ENCODE data around the gene GDPD2. TPM values are rescaled to one million over a fixed set of nuclear protein-coding genes. Genes with fewer than 3 reads are reported as not detected.

The GDPD2 gene
- total and polyA plus RNA-seq, 2 donors (not counting 3 experiments of a cell fraction or from before 2014, with no cell fraction given) = 0.08 to 0.29 TPM

- Histone ChIP-seq H3K9me3 (replicated peaks; ENCODE audit: control insufficient read depth, insufficient read depth, low read length) (no peaks in the 10 kb centered on the region), H3K9me1 (replicated peaks; ENCODE audit: control insufficient read depth, extremely low read depth, insufficient read depth, low read length) (no peaks in the 10 kb centered on the region), H3K27me3 (ENCODE audit: control insufficient read depth in 2 of 2, insufficient read depth in 2 of 2, low read length in 2 of 2) (no peaks in the 10 kb centered on the region), H3K27ac (ENCODE audit: insufficient read depth, low read depth, low read length) (no peak overlapping the region), H2AFZ (ENCODE audit: low read depth, low read length) (no peak overlapping the region), H3K4me1 (ENCODE audit: control insufficient read depth, extremely low read depth, insufficient read depth, low read length) (no peaks in the 10 kb centered on the region), H3K36me3 (ENCODE audit: control insufficient read depth in 2 of 2, extremely low read depth in 1 of 2, insufficient read depth in 2 of 2, low read length in 2 of 2) (no peaks in the 10 kb centered on the region), H3K9ac (replicated peaks; ENCODE audit: extremely low read depth, insufficient read depth, low read length) (no peak overlapping the region), H3K4me3 (replicated peaks in 1 of 3; ENCODE audit: insufficient read depth in 1 of 3, low read depth in 1 of 3, low read length in 3 of 3) (no peak overlapping the region), H3K79me2 (ENCODE audit: control insufficient read depth, insufficient read depth, low read length) (no peaks in the 10 kb centered on the region), H4K20me1 (replicated peaks; ENCODE audit: control insufficient read depth, extremely low read depth, insufficient read depth, low read length) (no peaks in the 10 kb centered on the region), H3K4me2 (ENCODE audit: insufficient read depth, low read length) (no peak overlapping the region)
- FAIRE-seq (no peak), DNase-seq (ENCODE audit: low read depth, low spot score) (no peak)
- CTCF ChIA-PET = interaction anchor here (1.0 kb wide), 1 partner anchor 15 kb away, joined by 3 read pairs; no protein-coding TSS in a partner anchor
- POLR2A ChIA-PET = no interaction called here
- TF ChIP-seq, protein P1, sequence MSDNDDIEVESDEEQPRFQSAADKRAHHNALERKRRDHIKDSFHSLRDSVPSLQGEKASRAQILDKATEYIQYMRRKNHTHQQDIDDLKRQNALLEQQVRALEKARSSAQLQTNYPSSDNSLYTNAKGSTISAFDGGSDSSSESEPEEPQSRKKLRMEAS (IDR thresholded peaks at IDR 0.05; ENCODE audit: insufficient read depth, insufficient read length) = no peak
- no peak for TF ChIP-seq GATA2 (IDR thresholded peaks at IDR 0.05; ENCODE audit: insufficient read depth, insufficient read length, low read depth, low read length)
- TF ChIP-seq, protein P2, sequence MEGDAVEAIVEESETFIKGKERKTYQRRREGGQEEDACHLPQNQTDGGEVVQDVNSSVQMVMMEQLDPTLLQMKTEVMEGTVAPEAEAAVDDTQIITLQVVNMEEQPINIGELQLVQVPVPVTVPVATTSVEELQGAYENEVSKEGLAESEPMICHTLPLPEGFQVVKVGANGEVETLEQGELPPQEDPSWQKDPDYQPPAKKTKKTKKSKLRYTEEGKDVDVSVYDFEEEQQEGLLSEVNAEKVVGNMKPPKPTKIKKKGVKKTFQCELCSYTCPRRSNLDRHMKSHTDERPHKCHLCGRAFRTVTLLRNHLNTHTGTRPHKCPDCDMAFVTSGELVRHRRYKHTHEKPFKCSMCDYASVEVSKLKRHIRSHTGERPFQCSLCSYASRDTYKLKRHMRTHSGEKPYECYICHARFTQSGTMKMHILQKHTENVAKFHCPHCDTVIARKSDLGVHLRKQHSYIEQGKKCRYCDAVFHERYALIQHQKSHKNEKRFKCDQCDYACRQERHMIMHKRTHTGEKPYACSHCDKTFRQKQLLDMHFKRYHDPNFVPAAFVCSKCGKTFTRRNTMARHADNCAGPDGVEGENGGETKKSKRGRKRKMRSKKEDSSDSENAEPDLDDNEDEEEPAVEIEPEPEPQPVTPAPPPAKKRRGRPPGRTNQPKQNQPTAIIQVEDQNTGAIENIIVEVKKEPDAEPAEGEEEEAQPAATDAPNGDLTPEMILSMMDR (IDR thresholded peaks at IDR 0.05; ENCODE audit: extremely low read depth in 1 of 2, insufficient read depth in 1 of 2, low read depth in 1 of 2, low read length in 2 of 2) = no peak
- no peak for TF ChIP-seq POLR2A (IDR thresholded peaks at IDR 0.05; ENCODE audit: low read depth, low read length)
- TF ChIP-seq MYC (IDR thresholded peaks at IDR 0.05; ENCODE audit: low read depth, low read length) = no peak
- no peak for TF ChIP-seq FOS (IDR thresholded peaks at IDR 0.05; ENCODE audit: borderline replicate concordance, insufficient read depth, low read length)
- no peak for TF ChIP-seq JUN (IDR thresholded peaks at IDR 0.05; ENCODE audit: borderline replicate concordance, insufficient read depth, insufficient read length, low read depth)
- no peak for TF ChIP-seq POLR2AphosphoS5 (IDR thresholded peaks at IDR 0.05; ENCODE audit: insufficient read depth, low read depth, low read length)
- TF ChIP-seq EZH2 (IDR thresholded peaks at IDR 0.05; ENCODE audit: borderline replicate concordance, low read depth, low read length, severe bottlenecking) = no peak
- intact Hi-C loops (cut with micrococcal nuclease) = no loop called here
- dilution Hi-C loops (cut with MboI; ENCODE audit: extremely low pct_ligation_motif_present, low sequenced_read_pairs) = no loop called here
- no TSS peak for BruUV-seq (replicated peaks)
These were observed 40.9 kb downstream of the GDPD2 start for GRCh38 chrX:70464051-70464450.
